ENCODE measurements around the gene NFKB2.

DNA sequence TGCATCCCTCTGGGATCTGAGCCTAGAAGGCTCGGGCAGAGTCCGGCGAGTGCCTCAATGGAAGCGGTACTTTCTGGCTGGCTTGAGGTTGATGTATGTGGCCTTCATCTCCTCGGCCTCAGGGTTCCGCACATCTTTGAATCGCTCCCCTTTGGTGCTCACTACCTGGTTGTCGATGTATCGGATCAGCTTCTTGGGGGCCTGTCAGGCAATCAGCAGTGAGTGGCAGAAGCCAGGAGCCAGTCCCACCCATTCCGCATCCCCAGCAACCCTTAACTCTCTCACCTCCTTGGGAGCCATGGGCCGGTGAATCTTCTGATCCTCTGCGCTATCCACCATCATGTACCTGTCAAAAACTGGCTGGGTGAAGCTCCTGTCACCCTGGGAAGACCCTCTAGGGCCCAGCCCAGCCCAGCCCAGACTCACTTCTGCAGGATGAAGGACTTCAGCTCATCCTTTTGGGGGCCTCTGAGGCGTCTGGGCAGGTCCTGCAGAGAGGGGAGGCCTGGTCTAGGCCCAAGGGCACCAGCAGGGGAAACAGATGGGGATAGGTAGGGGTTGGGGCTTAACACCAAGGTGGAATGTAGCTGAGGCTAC, 28.0 kb downstream of the NFKB2 start:
- TF ChIP-seq EZH2 (IDR thresholded peaks at IDR 0.05; ENCODE audit: low read depth, low read length, severe bottlenecking) = no peak
- no peak for TF ChIP-seq CTCF (IDR thresholded peaks at IDR 0.05; ENCODE audit: control extremely low read depth in 1 of 3, insufficient read depth in 1 of 3, low read depth in 1 of 3, low read length in 3 of 3)
- TF ChIP-seq BRCA1 (IDR thresholded peaks at IDR 0.05; ENCODE audit: low read depth, low read length) = no peak
- no peak for TF ChIP-seq ATF3 (IDR thresholded peaks at IDR 0.05; ENCODE audit: insufficient read depth, low read depth, low read length)
